Caco-2 (cell line): Measurements from ENCODE around the gene BDKRB1. TPM values are rescaled to one million over a fixed set of nuclear protein-coding genes. Genes with fewer than 3 reads are reported as not detected.

ENCODE experiments used
- BruUV-seq: library from RNA; stranded (reverse); fragments of 400-500 nt; replicated peaks from 2 replicates; lab custom pipeline; 2021; lab: Mats Ljungman, UMichigan
- CTCF ChIA-PET: fragments of 300-600 bp; sonication (Branson Sonifier 250); formaldehyde crosslinking; loops from one replicate; lab custom pipeline; 2022; ENCODE audit warnings: antibody characterized with exemption; lab: Charles Lee
- POLR2A ChIA-PET: fragments of 300-600 bp; sonication (Branson Sonifier 250); formaldehyde crosslinking; loops from one replicate; lab custom pipeline; 2022; ENCODE audit warnings: antibody characterized with exemption; lab: Charles Lee
- DNase-seq, 2 experiments: peaks; one replicate each; pipeline versions ENCODE4 v3.0.0 to v3.0.0-alpha.2; 2020 to 2022
- H3K27me3 ChIP-seq: replicated peaks from 2 replicates; pipeline ENCODE4 v1.6.0; 2011; ENCODE audit warnings: low read length; ENCODE audit not compliant: control insufficient read depth, insufficient read depth
- H3K36me3 ChIP-seq: 2 replicates; pipeline ENCODE4 v1.5.1; 2011; ENCODE audit warnings: low read length; ENCODE audit not compliant: control insufficient read depth, insufficient read depth
- H3K4me1 ChIP-seq: fragments of 250-450 bp; sonication (Bioruptor Pico); 2 replicates; pipeline ENCODE4 v1.5.1; 2020; ENCODE audit warnings: mild to moderate bottlenecking
- H3K4me3 ChIP-seq: 2 replicates; pipeline ENCODE4 v1.5.1; 2011; ENCODE audit warnings: low read depth, mild to moderate bottlenecking, control low read depth, low read length
- H3K9me3 ChIP-seq: fragments of 250-450 bp; sonication (Bioruptor Pico); 2 replicates; pipeline ENCODE4 v1.5.1; 2020; ENCODE audit warnings: mild to moderate bottlenecking, moderate library complexity
- H3K27ac Mint-ChIP-seq: one replicate; pipeline ENCODE4 v1.8.0; 2022; ENCODE audit warnings: mixed read lengths; ENCODE audit not compliant: unreplicated experiment
- H3K27me3 Mint-ChIP-seq: one replicate; pipeline ENCODE4 v1.8.0; 2022; ENCODE audit warnings: mixed read lengths; ENCODE audit not compliant: insufficient read depth, unreplicated experiment
- H3K36me3 Mint-ChIP-seq: one replicate; pipeline ENCODE4 v1.8.0; 2022; ENCODE audit warnings: mild to moderate bottlenecking, mixed read lengths; ENCODE audit not compliant: insufficient read depth, unreplicated experiment
- H3K4me1 Mint-ChIP-seq: one replicate; pipeline ENCODE4 v1.8.0; 2022; ENCODE audit warnings: low read depth, mixed read lengths; ENCODE audit not compliant: unreplicated experiment
- H3K4me3 Mint-ChIP-seq: one replicate; pipeline ENCODE4 v1.8.0; 2022; ENCODE audit warnings: mild to moderate bottlenecking, moderate library complexity, mixed read lengths; ENCODE audit not compliant: unreplicated experiment
- H3K9me3 Mint-ChIP-seq: one replicate; pipeline ENCODE4 v1.8.0; 2022; ENCODE audit warnings: mixed read lengths; ENCODE audit not compliant: unreplicated experiment
- intact Hi-C: fragments of 100-400 bp; cut with micrococcal nuclease; formaldehyde crosslinking; loops from one replicate; pipeline ENCODE4 v1.10.0; 2022; ENCODE audit not compliant: unreplicated experiment
- total RNA-seq: library from RNA; stranded (reverse); gene quantifications from 2 replicates; pipeline ENCODE4 v1.2.3, GENCODE V29; 2022
- TF ChIP-seq, protein P1 (sequence below), 2 experiments: fragments of 200-600 bp in 1 of 2; IDR thresholded peaks; 1 replicate in 1 of 2; 2 replicates in 1 of 2; pipeline versions ENCODE4 v1.5.1 to v1.8.0; 2011 to 2022; ENCODE audit warnings: antibody characterized with exemption in 1 of 2, control low read depth in 1 of 2, inconsistent platforms in 1 of 2, low read depth in 1 of 2, low read length in 1 of 2, mild to moderate bottlenecking in 1 of 2, moderate library complexity in 1 of 2; ENCODE audit not compliant: insufficient read depth in 1 of 2, severe bottlenecking in 1 of 2, unreplicated experiment in 1 of 2

The BDKRB1 gene
- total RNA-seq, 1 experiment from 2014 or later = 0.18 TPM

GRCh38 chr14:96307434-96307833 lies 51.4 kb downstream of the BDKRB1 start:
- Histone ChIP-seq H3K4me3 (no peak overlapping the region), H3K9me3 (no peaks in the 10 kb centered on the region), H3K36me3 (no peaks in the 10 kb centered on the region; the same call in 1 of the 2 replicates), H3K27me3 (no peaks in the 10 kb centered on the region), H3K4me1 (peaks cover 32% of the 10 kb centered on the region)
- ChIA-PET CTCF (interaction anchor here (0.6 to 1.5 kb wide), 5 partner anchors 21 to 624 kb away, joined by 3 to 5 read pairs (median 3); no protein-coding TSS in a partner anchor), POLR2A (no interaction called here)
- DNase-seq = peak in 1 of 2 experiments; percentile 17
- no peak overlapping the region for H3K27ac Mint-ChIP-seq
- no TSS peak for BruUV-seq
- H3K4me3 Mint-ChIP-seq = no peak overlapping the region
- intact Hi-C loops = loop anchor here (10.0 kb wide), 1 partner anchor 257 kb away; no protein-coding TSS in a partner anchor
- no peaks in the 10 kb centered on the region for H3K9me3 Mint-ChIP-seq
- peaks cover 22% of the 10 kb centered on the region for H3K4me1 Mint-ChIP-seq
- TF ChIP-seq, protein P1, sequence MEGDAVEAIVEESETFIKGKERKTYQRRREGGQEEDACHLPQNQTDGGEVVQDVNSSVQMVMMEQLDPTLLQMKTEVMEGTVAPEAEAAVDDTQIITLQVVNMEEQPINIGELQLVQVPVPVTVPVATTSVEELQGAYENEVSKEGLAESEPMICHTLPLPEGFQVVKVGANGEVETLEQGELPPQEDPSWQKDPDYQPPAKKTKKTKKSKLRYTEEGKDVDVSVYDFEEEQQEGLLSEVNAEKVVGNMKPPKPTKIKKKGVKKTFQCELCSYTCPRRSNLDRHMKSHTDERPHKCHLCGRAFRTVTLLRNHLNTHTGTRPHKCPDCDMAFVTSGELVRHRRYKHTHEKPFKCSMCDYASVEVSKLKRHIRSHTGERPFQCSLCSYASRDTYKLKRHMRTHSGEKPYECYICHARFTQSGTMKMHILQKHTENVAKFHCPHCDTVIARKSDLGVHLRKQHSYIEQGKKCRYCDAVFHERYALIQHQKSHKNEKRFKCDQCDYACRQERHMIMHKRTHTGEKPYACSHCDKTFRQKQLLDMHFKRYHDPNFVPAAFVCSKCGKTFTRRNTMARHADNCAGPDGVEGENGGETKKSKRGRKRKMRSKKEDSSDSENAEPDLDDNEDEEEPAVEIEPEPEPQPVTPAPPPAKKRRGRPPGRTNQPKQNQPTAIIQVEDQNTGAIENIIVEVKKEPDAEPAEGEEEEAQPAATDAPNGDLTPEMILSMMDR (IDR thresholded peaks at IDR 0.05; ENCODE audit: insufficient read depth in 1 of 2, low read depth in 1 of 2, low read length in 1 of 2, severe bottlenecking in 1 of 2, unreplicated experiment in 1 of 2) = peak in 1 of 2 experiments; percentile 32
- H3K27me3 Mint-ChIP-seq = no peaks in the 10 kb centered on the region
- peaks cover 4% of the 10 kb centered on the region for H3K36me3 Mint-ChIP-seq

GRCh38 chr14:96309133-96309895 lies 53.3 kb downstream of the BDKRB1 start:
- ChIA-PET CTCF (interaction anchor here (0.6 to 1.8 kb wide), 3 partner anchors 46 to 211 kb away, joined by 3 to 7 read pairs (median 3); no protein-coding TSS in a partner anchor), POLR2A (no interaction called here)
- peaks cover 22% of the 10 kb centered on the region for H3K4me1 Mint-ChIP-seq
- BruUV-seq = TSS peak; percentile 94
- H3K27me3 Mint-ChIP-seq = no peaks in the 10 kb centered on the region
- Histone ChIP-seq H3K27me3 (no peaks in the 10 kb centered on the region), H3K36me3 (no peaks in the 10 kb centered on the region; the same call in 1 of the 2 replicates), H3K4me3 (peak overlapping the region; percentile 25), H3K9me3 (no peaks in the 10 kb centered on the region), H3K4me1 (peaks cover 29% of the 10 kb centered on the region)
- TF ChIP-seq, protein P1 (IDR thresholded peaks at IDR 0.05; ENCODE audit: insufficient read depth in 1 of 2, low read depth in 1 of 2, low read length in 1 of 2, severe bottlenecking in 1 of 2, unreplicated experiment in 1 of 2) = no peak
- no peaks in the 10 kb centered on the region for H3K9me3 Mint-ChIP-seq
- H3K36me3 Mint-ChIP-seq = peaks cover 16% of the 10 kb centered on the region
- H3K4me3 Mint-ChIP-seq = peak overlapping the region; percentile 66
- DNase-seq = peak; percentile 55 to 68
- H3K27ac Mint-ChIP-seq = peak overlapping the region; percentile 80
- intact Hi-C loops = loop anchor here (1.0 to 10.0 kb wide), 3 partner anchors 53 to 255 kb away; no protein-coding TSS in a partner anchor

GRCh38 chr14:96309896-96310330 lies 53.9 kb downstream of the BDKRB1 start:
- Mint-ChIP-seq H3K4me3 (peak overlapping the region; percentile 66), H3K36me3 (peaks cover 16% of the 10 kb centered on the region), H3K4me1 (peaks cover 22% of the 10 kb centered on the region), H3K27me3 (no peaks in the 10 kb centered on the region), H3K9me3 (no peaks in the 10 kb centered on the region), H3K27ac (peak overlapping the region; percentile 80)
- DNase-seq = no peak
- no peaks in the 10 kb centered on the region for H3K27me3 ChIP-seq
- ChIA-PET POLR2A (no interaction called here), CTCF (interaction anchor here (1.1 to 1.8 kb wide), 2 partner anchors 46 to 209 kb away, joined by 3 to 7 read pairs; no protein-coding TSS in a partner anchor)
- H3K4me1 ChIP-seq = peaks cover 29% of the 10 kb centered on the region
- H3K4me3 ChIP-seq = no peak overlapping the region
- TF ChIP-seq, protein P1 (IDR thresholded peaks at IDR 0.05; ENCODE audit: insufficient read depth in 1 of 2, low read depth in 1 of 2, low read length in 1 of 2, severe bottlenecking in 1 of 2, unreplicated experiment in 1 of 2) = no peak
- intact Hi-C loops = loop anchor here (1.0 to 10.0 kb wide), 3 partner anchors 52 to 255 kb away; no protein-coding TSS in a partner anchor
- no TSS peak for BruUV-seq
- H3K36me3 ChIP-seq = no peaks in the 10 kb centered on the region; the same call in 1 of the 2 replicates
- H3K9me3 ChIP-seq = no peaks in the 10 kb centered on the region
